Fibroblast of the conjunctiva (primary cell): ENCODE results near the gene P2RX2.
"Not testable (repeated sequence)": the region's sequence is repeated elsewhere in the genome, so short reads cannot be mapped to it uniquely, and the experiment has no call there.

Experiments used
- DNase-seq: peaks from one replicate; pipeline ENCODE4 v3.0.0-alpha.2; 2010; ENCODE audit warnings: low read depth

P2RX2 gene

DNA sequence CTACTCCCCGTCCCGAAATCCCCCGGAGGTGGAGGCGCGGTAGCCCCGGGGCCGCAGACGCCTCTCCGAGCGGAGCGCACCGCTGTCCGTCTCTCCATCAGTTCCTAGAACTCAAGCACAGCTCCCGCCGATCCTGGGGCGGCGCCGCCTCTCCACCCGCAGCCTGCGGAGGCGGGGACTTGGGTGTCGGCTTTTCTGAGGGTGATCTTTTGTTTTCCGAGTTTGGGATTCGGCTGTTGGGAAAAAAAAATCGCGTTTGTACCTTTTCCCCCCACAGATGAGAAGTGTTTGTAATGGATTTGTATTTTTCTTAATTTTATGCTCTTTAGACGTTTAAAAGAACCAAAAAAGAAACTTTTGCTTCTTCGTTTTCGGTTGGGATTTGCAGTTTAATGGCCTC, 34.8 kb upstream of the P2RX2 start:
- DNase-seq, result no peak

DNA sequence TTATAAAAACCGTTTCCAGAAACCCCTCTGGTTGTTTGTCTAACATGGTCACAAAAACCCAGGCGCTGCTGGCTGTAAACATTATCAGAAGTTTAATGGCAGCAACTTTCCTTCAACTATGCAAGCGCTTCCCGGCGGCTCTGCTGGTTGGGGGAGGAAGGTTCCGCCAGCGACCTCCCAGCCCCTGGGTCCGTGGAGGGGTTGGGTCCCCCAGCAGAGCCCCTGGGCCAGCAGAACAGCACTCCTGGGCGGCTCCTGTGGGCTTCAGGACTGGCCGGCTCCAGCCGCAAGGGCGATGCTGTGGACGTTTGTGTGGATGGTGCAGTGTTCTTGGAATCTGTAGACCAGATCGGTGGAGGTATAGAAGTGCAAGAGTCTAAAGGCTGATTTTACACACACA, 34.1 kb upstream of the P2RX2 start:
- DNase-seq, result no peak

GRCh38 chr12:132585177-132585576, 33.4 kb upstream of the P2RX2 start:
- no peak for DNase-seq

DNA sequence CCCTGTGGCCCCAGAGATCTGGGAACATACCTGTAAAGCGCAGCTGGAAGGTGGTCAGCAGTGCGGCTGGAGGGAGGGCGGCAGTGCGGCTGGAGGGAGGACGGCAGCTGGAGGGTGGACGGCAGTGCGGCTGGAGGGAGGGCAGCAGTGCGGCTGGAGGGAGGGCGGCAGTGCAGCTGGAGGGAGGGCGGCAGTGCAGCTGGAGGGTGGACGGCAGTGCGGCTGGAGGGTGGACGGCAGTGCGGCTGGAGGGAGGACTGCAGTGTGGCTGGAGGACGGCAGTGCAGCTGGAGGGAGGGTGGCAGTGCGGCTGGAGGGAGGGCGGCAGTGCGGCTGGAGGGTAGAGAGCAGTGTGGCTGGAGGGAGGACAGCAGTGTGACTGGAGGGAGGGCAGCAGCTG, 31.6 kb upstream of the P2RX2 start:
- DNase-seq, result no peak

DNA sequence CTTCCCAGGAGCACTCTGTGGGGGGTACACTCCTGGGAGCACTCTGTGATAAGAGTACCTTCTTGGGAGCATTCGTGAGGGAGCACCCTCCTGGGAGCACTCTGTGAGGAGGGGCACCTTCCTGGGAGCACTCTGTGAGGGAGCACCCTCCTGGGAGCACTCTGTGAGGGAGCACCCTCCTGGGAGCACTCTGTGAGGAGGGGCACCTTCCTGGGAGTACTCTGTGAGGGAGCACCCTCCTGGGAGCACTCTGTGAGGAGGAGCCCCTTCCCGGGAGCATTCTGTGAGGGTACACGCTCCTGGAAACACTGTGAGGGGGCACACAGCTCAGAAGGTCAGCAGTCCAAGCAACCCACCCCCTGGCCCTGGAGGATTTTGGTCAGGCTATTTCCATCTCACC, 30.8 kb upstream of the P2RX2 start:
- DNase-seq, result no peak

GRCh38 chr12:132588319-132588718, 30.3 kb upstream of the P2RX2 start:
- no peak for DNase-seq

DNA sequence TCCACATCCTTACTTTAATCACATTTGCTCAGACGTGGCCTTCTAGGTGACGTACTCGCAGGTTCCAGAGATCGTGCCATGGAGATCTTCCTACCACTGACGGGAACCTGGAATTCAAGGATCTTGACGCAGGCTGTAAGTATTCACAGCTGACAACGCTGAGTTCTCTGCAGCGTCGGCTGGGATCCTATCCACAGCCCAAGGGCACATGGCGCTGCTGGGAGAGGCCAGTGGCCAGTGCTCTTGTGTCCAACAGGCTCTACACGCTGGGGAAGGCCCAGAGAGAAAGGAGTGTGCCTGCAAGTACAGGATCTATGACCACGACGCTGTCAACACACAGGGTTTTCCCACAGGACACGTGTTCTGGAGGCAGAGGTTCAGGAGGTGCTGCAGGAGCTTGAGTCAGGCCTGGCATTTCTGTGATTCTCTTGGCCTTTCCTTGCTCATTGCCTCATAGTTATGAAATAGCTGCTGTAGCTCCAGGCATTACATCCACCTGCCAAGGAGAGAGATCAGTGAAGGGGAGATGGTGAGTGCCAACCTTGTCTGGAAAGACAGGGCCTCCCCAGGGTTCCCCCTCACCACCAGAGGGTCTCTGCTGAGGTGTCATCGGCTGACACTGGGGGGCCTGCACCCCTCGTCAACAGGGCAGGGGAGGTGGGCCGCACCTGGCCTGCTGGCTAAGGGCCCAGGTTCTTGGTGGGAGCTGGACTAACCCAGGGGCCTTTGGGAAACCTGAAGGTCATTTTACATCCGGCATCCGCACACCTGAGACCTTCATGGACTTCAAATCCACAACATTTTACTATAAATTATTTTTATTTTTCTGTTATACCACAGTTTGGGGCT, 29.5 kb upstream of the P2RX2 start:
- no peak for DNase-seq

DNA sequence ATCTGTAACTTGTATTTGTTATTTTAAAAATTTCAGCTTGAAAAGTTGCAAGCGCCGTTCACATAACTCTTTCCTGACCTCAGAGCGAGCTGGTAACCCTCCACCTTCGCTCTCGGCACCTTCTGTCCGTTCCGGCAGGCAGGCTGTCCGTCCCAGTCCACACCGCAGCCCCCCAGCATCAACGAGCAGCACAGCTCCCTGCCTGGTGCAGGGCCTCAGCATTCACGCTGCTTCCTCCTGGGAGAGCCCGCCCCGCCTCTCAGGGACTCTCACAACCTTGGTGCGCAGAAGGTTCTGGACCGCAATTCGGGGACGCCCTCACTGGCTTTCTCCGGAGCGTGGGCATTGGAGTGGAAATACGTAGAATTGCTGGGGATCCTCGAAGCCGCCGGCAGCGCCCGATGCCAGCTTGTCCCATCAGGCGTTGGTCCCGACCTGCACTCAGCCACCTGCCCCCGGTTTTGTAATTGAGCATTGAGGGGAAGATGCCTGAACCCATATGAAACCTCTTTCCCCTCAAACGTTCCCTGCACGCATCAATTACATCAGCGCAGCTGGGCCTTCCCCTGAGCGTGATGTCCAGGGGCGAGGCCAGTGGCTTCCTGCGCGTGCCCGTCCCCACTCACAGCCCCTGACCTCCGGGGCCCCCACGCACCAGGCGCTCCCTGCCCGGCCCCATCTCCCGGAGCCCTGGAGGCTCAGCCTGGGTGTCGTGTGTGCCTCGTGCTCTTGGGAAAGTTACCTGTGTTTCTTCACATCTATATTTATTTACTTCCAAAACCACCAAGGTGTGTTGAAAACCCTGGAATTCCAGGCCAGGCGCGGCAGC, 27.3 kb upstream of the P2RX2 start:
- DNase-seq, result no peak

- DNase-seq, result no peak
Observed at GRCh38 chr12:132592282-132592970, 26.1 kb upstream of the P2RX2 start.

- no peak for DNase-seq
Observed at GRCh38 chr12:132593071-132593470, 25.5 kb upstream of the P2RX2 start.

DNA sequence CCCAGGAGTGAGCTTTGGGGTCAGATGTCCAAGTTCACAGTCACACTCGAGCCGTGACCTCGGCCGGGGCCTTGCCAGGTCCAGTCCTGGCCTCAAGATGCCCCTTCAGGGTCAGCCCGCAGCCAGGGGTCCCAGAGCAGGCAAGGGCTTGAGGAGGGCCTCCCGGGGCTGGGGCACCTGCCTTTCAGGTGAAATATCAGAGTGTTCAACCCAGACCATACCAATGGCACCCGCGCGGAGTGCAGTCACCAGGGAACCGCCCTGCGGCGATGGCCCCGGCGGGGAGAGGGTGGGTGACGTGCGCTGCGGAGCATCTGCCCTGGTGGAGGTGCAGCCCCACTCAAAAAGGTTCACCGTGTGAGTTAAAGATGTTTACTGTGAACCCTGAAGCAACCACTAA, 25.1 kb upstream of the P2RX2 start:
- DNase-seq, result no peak

DNA sequence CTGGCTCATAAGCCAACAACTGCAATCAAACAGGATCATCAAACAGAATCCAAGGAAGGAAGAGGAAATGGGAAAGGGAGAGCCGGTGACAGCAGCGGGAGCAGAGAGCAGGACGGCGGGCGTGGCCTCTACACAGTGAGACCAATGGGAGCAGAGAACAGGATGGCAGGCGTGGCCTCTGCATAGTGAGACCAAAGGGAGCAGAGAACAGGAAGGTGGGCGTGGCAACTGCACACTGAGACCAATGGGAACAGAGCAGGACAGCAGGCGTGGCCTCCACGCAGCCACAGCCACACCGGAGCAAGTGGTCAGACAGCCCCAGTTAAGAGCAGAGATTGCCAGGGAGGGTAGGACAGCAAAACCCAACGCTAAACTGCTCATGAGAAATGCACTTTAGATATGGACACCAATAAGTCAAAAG, 24.6 kb upstream of the P2RX2 start:
- DNase-seq, result peak; percentile 75

GRCh38 chr12:132595183-132595582, 23.4 kb upstream of the P2RX2 start:
- no peak for DNase-seq

- DNase-seq, result no peak
Observed at GRCh38 chr12:132596016-132596415, 22.6 kb upstream of the P2RX2 start.

- DNase-seq, result peak; percentile 12
Observed at GRCh38 chr12:132597333-132598316, 21.0 kb upstream of the P2RX2 start.

DNA sequence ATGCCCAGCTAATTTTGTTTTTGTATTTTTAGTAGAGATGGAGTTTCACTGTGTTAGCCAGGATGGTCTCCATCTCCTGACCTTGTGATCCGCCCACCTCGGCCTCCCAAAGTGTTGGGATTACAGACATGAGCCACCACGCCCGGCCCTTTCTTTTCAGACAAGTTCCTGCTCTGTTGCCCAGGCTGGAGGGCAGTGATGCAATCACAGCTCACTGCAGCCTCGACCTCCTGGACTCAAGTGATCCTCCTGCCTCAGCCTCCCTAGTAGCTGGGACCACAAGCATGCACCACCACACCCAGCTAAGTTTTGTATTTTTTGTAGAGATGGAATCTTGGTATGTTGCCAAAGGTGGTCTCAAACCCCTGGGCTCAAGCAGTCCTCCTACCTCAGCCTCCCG, 19.1 kb upstream of the P2RX2 start:
- DNase-seq, result not testable (repeated sequence)

- peak; percentile 47 for DNase-seq
Observed at GRCh38 chr12:132600048-132601032, 18.2 kb upstream of the P2RX2 start.

DNA sequence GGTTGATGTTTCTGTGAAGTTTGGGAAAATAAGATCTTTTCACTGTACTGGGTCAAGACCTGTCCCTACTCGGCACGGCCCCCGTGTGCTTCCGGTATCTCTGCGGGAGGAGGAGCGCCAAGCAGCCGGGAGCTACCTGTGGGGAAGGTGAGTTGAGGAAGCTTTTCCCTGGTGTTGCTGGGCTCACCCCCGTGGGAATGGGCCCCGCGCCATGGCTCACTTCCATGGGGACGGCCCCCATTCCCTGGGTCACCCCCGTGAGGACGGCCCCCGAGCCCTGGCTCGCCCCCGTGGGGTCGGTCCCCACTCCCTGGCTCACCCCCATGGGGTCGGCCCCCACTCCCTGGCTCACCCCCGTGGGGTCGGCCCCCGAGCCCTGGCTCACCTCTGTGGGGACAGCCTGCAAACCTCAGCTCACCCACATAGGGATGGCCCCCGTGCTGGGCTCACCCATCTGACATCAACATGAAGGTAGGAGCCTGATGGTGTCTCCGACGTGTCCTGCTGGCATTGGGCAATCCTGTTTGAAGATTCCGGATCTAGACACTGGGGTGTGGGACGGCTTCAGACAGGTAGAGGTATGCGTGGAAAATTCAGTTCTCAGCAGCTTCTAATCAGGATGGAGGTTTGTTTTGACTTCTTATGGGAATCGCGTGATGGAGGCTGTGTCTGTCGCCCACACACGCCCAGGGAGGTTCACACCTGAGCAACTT, 17.2 kb upstream of the P2RX2 start:
- no peak for DNase-seq

DNA sequence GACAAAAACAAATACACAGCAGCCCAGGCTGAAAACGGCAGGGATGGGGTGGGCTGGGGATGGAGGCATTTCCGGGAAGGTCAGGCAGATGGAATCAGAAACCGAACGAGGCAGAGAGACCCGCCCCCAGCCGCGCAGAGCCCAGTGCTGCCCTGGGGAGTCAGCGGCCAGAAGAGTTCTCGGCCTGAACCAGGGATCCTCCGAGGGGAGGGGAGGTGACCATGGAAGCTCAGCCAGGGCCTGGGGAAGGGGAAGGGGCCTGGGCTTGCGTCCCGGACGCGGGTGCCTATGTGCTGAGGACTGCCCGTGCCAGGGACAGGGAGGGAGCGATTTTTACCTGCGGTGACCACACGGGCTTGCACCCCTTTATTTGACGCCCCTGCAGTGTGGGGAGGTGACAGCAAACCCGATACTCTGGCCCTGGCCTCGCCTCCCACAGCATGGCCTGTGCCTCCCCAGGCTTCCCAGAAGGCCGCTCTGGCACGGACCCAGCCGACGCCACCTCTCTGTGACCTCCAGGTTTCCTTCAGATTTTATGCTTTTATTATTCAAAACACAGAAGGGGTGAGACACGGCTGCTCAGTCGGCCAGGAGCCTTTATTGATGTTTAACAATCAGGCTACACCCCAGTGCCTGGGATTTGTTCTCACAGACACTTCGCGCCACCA, 15.9 kb upstream of the P2RX2 start:
- DNase-seq, result no peak
